Endothelial cell (in vitro differentiated cells): Measurements from ENCODE around the gene SCAPER. TPM values are rescaled to one million over a fixed set of nuclear protein-coding genes. Genes with fewer than 3 reads are reported as not detected.

ENCODE experiments used
- DNase-seq: peaks from one replicate; pipeline ENCODE4 v3.0.0; 2021; ENCODE audit warnings: low spot score
- H3K27ac Mint-ChIP-seq: one replicate; pipeline ENCODE4 v1.8.0; 2021; ENCODE audit warnings: mixed read lengths, inconsistent platforms; ENCODE audit not compliant: unreplicated experiment
- H3K27me3 Mint-ChIP-seq: one replicate; pipeline ENCODE4 v1.8.0; 2021; ENCODE audit warnings: mild to moderate bottlenecking, moderate library complexity, mixed read lengths, inconsistent platforms; ENCODE audit not compliant: unreplicated experiment
- H3K36me3 Mint-ChIP-seq: one replicate; pipeline ENCODE4 v1.8.0; 2021; ENCODE audit warnings: mild to moderate bottlenecking, low read depth, mixed read lengths, inconsistent platforms; ENCODE audit not compliant: unreplicated experiment
- H3K4me1 Mint-ChIP-seq: one replicate; pipeline ENCODE4 v1.8.0; 2021; ENCODE audit warnings: mild to moderate bottlenecking, mixed read lengths, inconsistent platforms; ENCODE audit not compliant: unreplicated experiment
- H3K4me3 Mint-ChIP-seq: one replicate; pipeline ENCODE4 v1.8.0; 2021; ENCODE audit warnings: mild to moderate bottlenecking, mixed read lengths, inconsistent platforms; ENCODE audit not compliant: unreplicated experiment
- H3K9me3 Mint-ChIP-seq: one replicate; pipeline ENCODE4 v1.8.0; 2021; ENCODE audit warnings: mixed read lengths, inconsistent platforms; ENCODE audit not compliant: unreplicated experiment
- CTCF ChIP-seq: fragments of 200-600 bp; sonication (generic); IDR thresholded peaks from one replicate; pipeline ENCODE4 v1.5.0; 2021; ENCODE audit warnings: antibody characterized with exemption; ENCODE audit not compliant: unreplicated experiment
- total RNA-seq: library from RNA; stranded (reverse); fragmentation: NEBNext Ultra II Directional; extraction: Animal tissue kit (Norgen Biotek cat#: 25700); gene quantifications from one replicate; pipeline ENCODE4 v1.2.1, GENCODE V29; 2021; ENCODE audit not compliant: unreplicated experiment

The SCAPER gene
- total RNA-seq, 1 donor from 2014 or later, result 18.1 TPM

GRCh38 chr15:76377751-76378150, 527.4 kb downstream of the SCAPER start:
- Mint-ChIP-seq H3K27me3 (peaks cover 1% of the 10 kb centered on the region), H3K36me3 (no peaks in the 10 kb centered on the region), H3K27ac (no peak overlapping the region), H3K4me1 (peaks cover 17% of the 10 kb centered on the region), H3K4me3 (no peak overlapping the region), H3K9me3 (no peaks in the 10 kb centered on the region)
- no peak for DNase-seq
- TF ChIP-seq CTCF, result no peak

DNA sequence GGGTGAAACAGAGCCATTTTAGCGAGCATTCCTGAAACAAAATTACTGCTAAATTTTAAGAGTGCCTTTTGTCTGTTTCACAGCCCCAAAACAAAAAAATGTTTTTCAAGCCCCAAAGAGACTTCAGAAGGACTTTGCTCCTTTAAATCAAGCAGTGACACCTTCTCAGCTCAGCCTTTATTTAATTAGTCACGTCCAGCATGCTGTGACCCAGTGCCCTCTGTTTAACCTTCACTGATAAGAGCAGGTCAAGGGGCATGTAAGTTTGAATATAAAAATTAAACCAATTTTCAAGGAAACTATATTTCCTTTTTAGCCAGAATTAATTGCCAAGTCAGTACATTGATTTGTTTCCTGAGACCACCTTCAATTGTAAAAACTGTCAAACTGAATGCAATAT, 527.9 kb downstream of the SCAPER start:
- no peaks in the 10 kb centered on the region for H3K36me3 Mint-ChIP-seq
- no peak for DNase-seq
- TF ChIP-seq CTCF, result no peak
- H3K27me3 Mint-ChIP-seq, result no peaks in the 10 kb centered on the region
- no peak overlapping the region for H3K4me3 Mint-ChIP-seq
- no peak overlapping the region for H3K27ac Mint-ChIP-seq
- peaks cover 17% of the 10 kb centered on the region for H3K4me1 Mint-ChIP-seq
- H3K9me3 Mint-ChIP-seq, result no peaks in the 10 kb centered on the region

- TF ChIP-seq CTCF, result no peak
- no peak for DNase-seq
- Mint-ChIP-seq H3K36me3 (no peaks in the 10 kb centered on the region), H3K27me3 (no peaks in the 10 kb centered on the region), H3K4me1 (peaks cover 17% of the 10 kb centered on the region), H3K9me3 (no peaks in the 10 kb centered on the region), H3K4me3 (no peak overlapping the region), H3K27ac (no peak overlapping the region)
Observed at GRCh38 chr15:76376816-76377215, 528.3 kb downstream of the SCAPER start.

DNA sequence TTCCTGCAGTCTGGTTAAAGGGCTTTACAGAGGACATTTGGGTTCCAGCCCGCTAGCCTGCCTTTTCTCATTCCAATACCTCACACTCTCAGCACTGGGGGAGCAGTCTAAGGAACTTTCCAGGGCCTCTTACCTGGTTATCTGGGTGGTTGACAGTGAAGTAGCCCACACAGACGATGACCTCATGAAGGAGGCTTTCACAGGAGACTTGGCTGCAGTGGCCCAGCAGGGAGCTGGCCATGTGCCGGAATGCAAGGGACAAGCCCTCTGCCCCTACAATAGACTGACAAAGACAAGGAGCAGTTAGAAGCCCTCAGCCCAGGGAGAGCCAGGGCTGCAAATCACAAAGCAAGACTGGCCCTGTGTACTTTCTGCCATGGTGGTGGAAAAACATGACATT, 529.1 kb downstream of the SCAPER start:
- peaks cover 17% of the 10 kb centered on the region for H3K4me1 Mint-ChIP-seq
- no peak overlapping the region for H3K4me3 Mint-ChIP-seq
- no peak overlapping the region for H3K27ac Mint-ChIP-seq
- H3K27me3 Mint-ChIP-seq, result no peaks in the 10 kb centered on the region
- H3K9me3 Mint-ChIP-seq, result no peaks in the 10 kb centered on the region
- no peak for DNase-seq
- H3K36me3 Mint-ChIP-seq, result no peaks in the 10 kb centered on the region
- TF ChIP-seq CTCF, result no peak

DNA sequence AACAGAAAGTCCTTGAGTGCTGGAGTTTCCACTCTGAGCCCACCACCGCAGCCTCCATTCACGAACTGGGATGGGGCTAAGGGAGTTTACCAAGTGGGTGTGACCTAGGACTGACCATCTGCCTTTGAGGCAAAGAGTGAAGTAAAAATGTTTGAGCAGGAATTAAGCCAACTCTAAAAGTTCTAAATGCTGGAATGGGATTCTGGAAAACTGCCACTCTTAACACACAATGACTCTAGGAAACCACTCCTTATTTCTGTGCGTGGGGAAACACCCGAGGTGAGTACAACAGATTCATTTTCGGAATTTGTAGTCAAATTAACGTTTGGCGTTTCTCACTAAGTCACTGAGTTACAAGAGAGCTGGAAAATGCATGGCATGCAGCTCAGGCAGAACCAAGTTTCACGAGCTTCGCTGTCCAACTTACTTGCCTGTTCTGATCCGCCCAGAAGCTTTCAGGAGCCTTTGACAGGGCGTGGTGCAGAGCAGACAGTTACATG, 537.0 kb downstream of the SCAPER start:
- H3K9me3 Mint-ChIP-seq, result no peaks in the 10 kb centered on the region
- no peaks in the 10 kb centered on the region for H3K4me1 Mint-ChIP-seq
- no peak for TF ChIP-seq CTCF
- DNase-seq, result no peak
- no peak overlapping the region for H3K4me3 Mint-ChIP-seq
- H3K36me3 Mint-ChIP-seq, result no peaks in the 10 kb centered on the region
- no peaks in the 10 kb centered on the region for H3K27me3 Mint-ChIP-seq
- H3K27ac Mint-ChIP-seq, result no peak overlapping the region
